Calu3 (cell line): ENCODE data around the gene SEPTIN1. TPM values are rescaled to one million over a fixed set of nuclear protein-coding genes. Genes with fewer than 3 reads are reported as not detected.

ENCODE experiments used
- BruUV-seq: library from RNA; stranded (reverse); fragments of 400-500 nt; replicated peaks from 2 replicates; lab custom pipeline; 2021; lab: Mats Ljungman, UMichigan
- CTCF ChIA-PET: fragments of 300-600 bp; sonication (Branson Sonifier 250); formaldehyde crosslinking; loops from one replicate; lab custom pipeline; 2022; ENCODE audit warnings: antibody characterized with exemption; lab: Charles Lee
- DNase-seq: peaks from one replicate; pipeline ENCODE4 v3.0.0; 2022
- H3K27ac Mint-ChIP-seq: one replicate; pipeline ENCODE4 v1.8.0; 2022; ENCODE audit warnings: mixed read lengths; ENCODE audit not compliant: unreplicated experiment
- H3K27me3 Mint-ChIP-seq: one replicate; pipeline ENCODE4 v1.8.0; 2022; ENCODE audit warnings: mixed read lengths; ENCODE audit not compliant: unreplicated experiment
- H3K36me3 Mint-ChIP-seq: one replicate; pipeline ENCODE4 v1.8.0; 2022; ENCODE audit warnings: mild to moderate bottlenecking, moderate library complexity, mixed read lengths; ENCODE audit not compliant: insufficient read depth, unreplicated experiment
- H3K4me1 Mint-ChIP-seq: one replicate; pipeline ENCODE4 v1.8.0; 2022; ENCODE audit warnings: mild to moderate bottlenecking, low read depth, mixed read lengths; ENCODE audit not compliant: unreplicated experiment
- H3K4me3 Mint-ChIP-seq: one replicate; pipeline ENCODE4 v1.8.0; 2022; ENCODE audit warnings: mild to moderate bottlenecking, low read depth, moderate library complexity, mixed read lengths; ENCODE audit not compliant: unreplicated experiment
- H3K9me3 Mint-ChIP-seq: one replicate; pipeline ENCODE4 v1.8.0; 2022; ENCODE audit warnings: low read depth, mixed read lengths; ENCODE audit not compliant: unreplicated experiment
- intact Hi-C: fragments of 100-400 bp; cut with micrococcal nuclease; formaldehyde crosslinking; loops from one replicate; pipeline ENCODE4 v1.10.0; 2022; ENCODE audit not compliant: unreplicated experiment
- total RNA-seq: library from RNA; stranded (reverse); gene quantifications from 2 replicates; pipeline ENCODE4 v1.2.3, GENCODE V29; 2022
- TF ChIP-seq, protein P1 (sequence below): fragments of 200-600 bp; IDR thresholded peaks from one replicate; pipeline ENCODE4 v1.8.0; 2022; ENCODE audit warnings: antibody characterized with exemption; ENCODE audit not compliant: unreplicated experiment

SEPTIN1 gene
- total RNA-seq, 1 experiment from 2014 or later, result 1.5 TPM

DNA sequence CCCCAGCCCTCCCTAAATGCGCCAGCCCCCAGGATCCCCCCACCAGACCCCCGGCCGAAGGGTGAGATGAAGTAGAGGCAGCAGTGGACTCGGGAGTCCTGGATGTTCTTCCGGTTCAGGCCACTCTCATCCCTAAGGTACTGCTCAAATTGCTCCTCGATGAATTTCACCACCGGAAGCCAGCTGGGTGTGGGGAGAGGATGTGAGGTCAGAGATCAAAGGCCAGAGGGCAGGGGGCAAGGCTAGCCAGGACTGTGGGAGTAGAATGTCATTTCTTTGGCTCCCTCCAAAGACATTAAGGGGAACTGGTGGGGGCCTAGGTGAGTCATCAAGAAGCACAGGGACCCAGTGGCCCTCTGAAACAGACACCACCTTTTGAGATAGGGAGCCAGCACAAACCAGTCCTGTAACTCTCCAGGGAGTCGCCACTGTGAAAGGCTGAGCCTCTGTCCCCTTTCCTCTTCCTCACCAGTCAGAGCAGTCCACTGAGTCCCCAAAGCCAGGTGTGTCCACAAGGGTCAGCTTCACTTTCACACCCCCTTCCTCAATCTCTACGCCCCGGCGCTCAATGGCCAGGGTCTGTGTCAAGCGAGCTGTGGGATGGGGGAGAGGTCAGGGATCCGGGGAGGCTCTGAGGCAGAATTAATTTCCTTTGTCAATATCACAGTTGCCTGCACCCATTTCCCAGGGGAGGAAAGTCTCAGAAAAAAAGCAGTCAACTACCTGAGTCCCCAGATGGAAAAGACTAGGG lies 895 bp downstream of the SEPTIN1 start:
- Mint-ChIP-seq H3K9me3 (no peaks in the 10 kb centered on the region), H3K27ac (no peak overlapping the region), H3K4me3 (no peak overlapping the region), H3K27me3 (no peaks in the 10 kb centered on the region), H3K36me3 (peaks cover 44% of the 10 kb centered on the region), H3K4me1 (peaks cover 24% of the 10 kb centered on the region)
- intact Hi-C loops, result no loop called here
- TF ChIP-seq, protein P1, sequence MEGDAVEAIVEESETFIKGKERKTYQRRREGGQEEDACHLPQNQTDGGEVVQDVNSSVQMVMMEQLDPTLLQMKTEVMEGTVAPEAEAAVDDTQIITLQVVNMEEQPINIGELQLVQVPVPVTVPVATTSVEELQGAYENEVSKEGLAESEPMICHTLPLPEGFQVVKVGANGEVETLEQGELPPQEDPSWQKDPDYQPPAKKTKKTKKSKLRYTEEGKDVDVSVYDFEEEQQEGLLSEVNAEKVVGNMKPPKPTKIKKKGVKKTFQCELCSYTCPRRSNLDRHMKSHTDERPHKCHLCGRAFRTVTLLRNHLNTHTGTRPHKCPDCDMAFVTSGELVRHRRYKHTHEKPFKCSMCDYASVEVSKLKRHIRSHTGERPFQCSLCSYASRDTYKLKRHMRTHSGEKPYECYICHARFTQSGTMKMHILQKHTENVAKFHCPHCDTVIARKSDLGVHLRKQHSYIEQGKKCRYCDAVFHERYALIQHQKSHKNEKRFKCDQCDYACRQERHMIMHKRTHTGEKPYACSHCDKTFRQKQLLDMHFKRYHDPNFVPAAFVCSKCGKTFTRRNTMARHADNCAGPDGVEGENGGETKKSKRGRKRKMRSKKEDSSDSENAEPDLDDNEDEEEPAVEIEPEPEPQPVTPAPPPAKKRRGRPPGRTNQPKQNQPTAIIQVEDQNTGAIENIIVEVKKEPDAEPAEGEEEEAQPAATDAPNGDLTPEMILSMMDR, result no peak
- CTCF ChIA-PET, result interaction anchor here (0.7 kb wide), 1 partner anchor 15 kb away, joined by 3 read pairs; no protein-coding TSS in a partner anchor
- no peak for DNase-seq
- no TSS peak for BruUV-seq

DNA sequence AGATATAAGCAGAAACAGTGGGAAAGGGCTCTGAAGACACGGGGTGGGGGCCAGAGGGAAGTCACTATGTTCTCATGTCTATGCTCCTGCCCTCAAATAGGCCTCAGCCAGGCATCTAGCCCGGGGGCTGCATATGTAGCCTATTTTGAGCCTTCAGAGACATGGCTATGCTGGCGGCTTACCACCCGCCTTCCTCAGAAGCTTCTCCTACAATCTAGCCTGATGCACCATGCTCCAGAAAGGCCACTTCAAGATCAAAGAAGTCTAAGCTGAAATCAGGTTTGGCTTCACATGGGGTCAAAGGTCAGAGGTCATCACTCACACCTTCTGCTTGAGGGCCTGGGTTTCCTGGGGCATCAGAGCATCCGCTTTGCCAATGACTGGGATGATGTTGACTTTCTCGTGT lies 1.6 kb downstream of the SEPTIN1 start:
- Mint-ChIP-seq H3K36me3 (peaks cover 44% of the 10 kb centered on the region), H3K4me3 (no peak overlapping the region), H3K27me3 (no peaks in the 10 kb centered on the region), H3K27ac (no peak overlapping the region), H3K9me3 (no peaks in the 10 kb centered on the region), H3K4me1 (peaks cover 24% of the 10 kb centered on the region)
- TF ChIP-seq, protein P1, result no peak
- CTCF ChIA-PET, result interaction anchor here (0.7 kb wide), 1 partner anchor 15 kb away, joined by 3 read pairs; no protein-coding TSS in a partner anchor
- BruUV-seq, result no TSS peak
- intact Hi-C loops, result no loop called here
- no peak for DNase-seq

DNA sequence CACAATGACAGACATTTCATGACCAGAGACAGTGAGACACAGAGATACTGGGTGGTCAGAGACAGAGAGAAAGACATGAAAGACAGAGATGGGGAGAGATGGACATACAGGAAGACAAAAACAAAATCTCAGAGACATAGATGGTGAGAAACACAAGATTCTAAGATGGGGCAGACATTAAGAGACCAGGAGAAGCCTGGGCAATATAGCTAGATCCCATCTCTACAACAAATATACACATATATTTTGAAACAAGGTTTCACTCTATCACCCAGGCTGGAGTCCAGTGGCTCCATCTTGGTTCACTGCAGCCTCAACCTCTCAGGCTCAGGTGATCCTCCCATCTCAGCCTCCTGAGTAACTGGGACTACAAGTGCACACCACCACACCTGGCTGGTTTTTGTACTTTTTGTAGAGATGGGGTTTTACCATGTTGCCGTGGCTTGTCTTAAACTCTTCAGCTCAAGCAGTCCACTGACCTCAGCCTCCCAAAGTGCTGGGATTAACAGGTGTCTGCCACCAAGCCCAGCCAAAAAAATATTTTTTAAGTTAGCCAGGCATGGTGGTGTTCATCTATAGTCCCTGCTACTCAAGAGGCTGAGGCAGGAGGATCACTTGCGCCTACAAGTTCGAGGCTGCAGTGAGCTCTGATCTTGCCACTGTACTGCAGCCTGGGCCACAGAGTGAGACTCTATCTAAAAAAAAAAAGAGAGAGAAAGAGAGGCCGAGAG lies 2.1 kb downstream of the SEPTIN1 start:
- no peaks in the 10 kb centered on the region for H3K9me3 Mint-ChIP-seq
- H3K4me1 Mint-ChIP-seq, result peaks cover 24% of the 10 kb centered on the region
- intact Hi-C loops, result no loop called here
- H3K4me3 Mint-ChIP-seq, result peak overlapping the region; percentile 99
- CTCF ChIA-PET, result no interaction called here
- TF ChIP-seq, protein P1, result no peak
- H3K27me3 Mint-ChIP-seq, result no peaks in the 10 kb centered on the region
- no peak for DNase-seq
- BruUV-seq, result TSS peak; percentile 64
- peaks cover 44% of the 10 kb centered on the region for H3K36me3 Mint-ChIP-seq
- peak overlapping the region; percentile 4 for H3K27ac Mint-ChIP-seq

DNA sequence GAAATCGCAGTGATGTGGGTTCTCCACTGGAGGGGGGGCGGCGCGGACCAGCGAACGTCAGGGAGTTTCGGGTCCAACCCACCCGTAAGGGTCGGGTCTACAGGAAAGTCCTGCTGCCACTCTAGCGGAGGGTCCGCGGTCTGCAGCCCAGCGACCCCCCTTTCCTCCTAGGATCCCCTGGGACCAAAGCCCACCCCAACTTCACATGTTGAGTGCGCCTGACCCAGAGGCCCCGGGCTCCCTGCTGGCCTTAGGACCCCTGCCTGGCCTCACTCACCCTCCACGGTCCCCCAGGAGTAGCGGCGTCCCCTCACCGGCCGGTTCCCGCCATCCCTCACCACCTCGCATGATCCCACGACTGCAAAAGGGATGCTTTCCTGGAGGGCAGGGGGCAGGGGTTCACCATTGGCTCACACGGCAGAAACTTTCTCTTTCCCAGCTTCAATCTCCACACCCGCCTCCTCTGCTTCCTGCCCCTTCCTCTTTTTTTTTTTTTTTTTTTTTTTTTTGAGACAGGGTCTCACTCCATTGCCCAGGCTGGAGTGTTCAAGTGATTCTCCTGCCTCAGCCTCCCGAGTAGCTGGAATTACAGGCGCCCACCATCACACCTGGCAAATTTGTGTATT lies 3.1 kb downstream of the SEPTIN1 start:
- CTCF ChIA-PET, result no interaction called here
- Mint-ChIP-seq H3K4me3 (peak overlapping the region; percentile 99), H3K27ac (peak overlapping the region; percentile 87), H3K4me1 (peaks cover 24% of the 10 kb centered on the region), H3K27me3 (no peaks in the 10 kb centered on the region), H3K9me3 (no peaks in the 10 kb centered on the region), H3K36me3 (peaks cover 44% of the 10 kb centered on the region)
- DNase-seq, result no peak
- intact Hi-C loops, result no loop called here
- BruUV-seq, result no TSS peak
- TF ChIP-seq, protein P1, result no peak
